HL-60/S4 treated with retinoic acid at 250 ng/mL for 4 days and 3 days (cell line): ENCODE results near the gene C11orf54.

Source experiments
- in situ Hi-C: fragments of 300-500 bp; cut with MboI; formaldehyde crosslinking; loops from 2 replicates; pipeline ENCODE4 v1.7.0; 2022; ENCODE audit warnings: low sequenced_read_pairs

C11orf54 gene

GRCh38 chr11:93741094-93741881 lies at the start of gene C11orf54, which contains the start of gene TAF1D:
C11orf54 (plus strand) TSS chr11:93741672; CDS start chr11:93747394, 5,722 bp downstream.
TAF1D (minus strand) TSS chr11:93741495; CDS start chr11:93739304, 2,191 bp downstream.
- in situ Hi-C loops = no loop called here

GRCh38 chr11:93694109-93694508 lies 47.4 kb upstream of the C11orf54 start:
- in situ Hi-C loops = no loop called here

DNA sequence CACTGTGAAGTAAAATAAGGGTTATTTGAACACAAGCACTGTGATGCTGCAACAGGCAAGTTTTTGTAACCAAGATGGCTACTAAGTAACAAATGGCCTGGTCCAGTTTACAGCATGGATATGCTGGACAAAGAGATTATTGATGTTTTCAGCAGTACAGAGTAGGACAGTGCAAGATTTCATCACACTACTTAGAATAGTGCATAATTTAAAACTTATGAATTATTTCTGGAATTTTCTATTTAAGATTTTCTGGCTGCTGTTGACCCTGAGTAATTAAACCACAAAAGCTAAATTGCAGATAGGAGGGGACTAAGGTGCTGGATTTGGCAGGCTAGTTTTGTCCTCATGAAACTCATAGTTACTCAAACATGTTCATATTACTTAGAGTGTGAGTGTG lies 46.9 kb upstream of the C11orf54 start:
- in situ Hi-C loops = no loop called here

DNA sequence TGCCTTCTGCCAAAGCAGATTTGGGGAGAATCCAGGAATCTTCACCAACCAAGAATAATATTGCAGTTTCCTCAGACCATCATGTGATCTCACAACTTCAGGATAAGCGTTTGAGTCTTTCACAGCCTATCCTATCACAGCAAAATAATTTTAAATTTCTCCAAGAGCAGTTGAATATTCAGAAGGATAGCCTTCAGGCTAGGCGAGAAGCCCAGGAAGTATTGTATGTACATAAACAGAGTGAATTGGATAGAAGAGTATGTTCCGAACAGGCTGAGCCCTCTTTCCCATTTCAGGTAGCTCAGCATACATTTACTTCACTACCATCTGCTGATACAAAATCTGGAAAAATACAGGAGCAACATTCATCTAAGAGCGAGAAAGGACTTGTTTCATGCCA lies 43.9 kb upstream of the C11orf54 start:
- in situ Hi-C loops = no loop called here

DNA sequence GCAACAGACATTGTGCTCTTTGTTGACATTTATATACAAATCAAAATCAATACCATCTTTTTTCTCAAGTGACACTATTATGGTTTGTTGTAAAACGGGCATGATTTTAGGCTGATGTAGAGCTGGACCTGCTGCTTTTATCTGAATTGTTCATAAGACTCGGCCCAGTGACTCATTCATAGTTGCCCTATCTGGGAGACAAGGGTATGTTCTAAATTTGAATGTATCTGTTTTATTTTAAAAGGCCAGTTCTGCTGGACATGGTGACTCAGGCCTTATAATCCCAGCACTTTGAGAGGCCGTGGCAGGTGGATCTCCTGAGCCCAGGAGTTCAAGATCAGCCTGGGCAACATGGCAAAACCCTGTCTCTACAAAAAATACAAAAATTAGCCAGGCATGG lies 40.6 kb upstream of the C11orf54 start:
- in situ Hi-C loops = no loop called here

GRCh38 chr11:93704237-93704636 lies 37.2 kb upstream of the C11orf54 start:
- in situ Hi-C loops = no loop called here

DNA sequence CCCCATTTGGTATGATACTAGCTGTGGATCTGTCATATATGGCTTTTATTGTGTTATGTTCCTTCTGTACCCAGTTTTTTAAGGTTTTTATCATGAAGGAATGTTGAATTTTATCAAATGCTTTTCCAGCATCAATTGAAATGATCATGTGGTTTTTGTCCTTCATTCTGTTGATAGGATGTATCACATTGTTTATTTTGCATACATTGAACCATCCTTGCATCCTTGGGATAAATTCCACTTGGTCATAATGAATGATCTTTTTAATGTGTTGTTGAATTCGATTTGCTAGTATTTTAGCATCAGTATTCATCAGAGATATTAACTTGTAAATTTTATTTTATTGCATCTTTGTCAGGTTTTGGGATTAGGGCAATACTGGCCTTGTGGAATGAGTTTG lies 31.2 kb upstream of the C11orf54 start:
- in situ Hi-C loops = no loop called here

DNA sequence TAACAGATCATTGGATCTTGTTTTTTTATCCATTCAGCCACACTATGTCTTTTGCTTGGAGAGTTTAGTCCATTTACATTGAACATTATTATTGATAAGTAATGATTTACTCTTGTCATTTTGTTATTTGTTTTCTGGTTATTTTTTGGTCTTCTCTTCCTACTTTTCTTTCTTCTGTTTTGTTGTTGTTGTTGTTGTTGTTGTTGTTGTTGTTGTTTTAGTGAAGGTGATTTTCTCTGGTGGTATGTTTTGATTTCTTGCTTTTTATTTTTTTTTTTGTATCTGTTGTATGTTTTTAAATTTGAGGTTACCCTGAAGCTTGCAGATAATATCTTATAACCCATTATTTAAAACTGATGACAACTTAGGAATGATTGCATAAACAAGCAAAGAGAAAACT lies 28.8 kb upstream of the C11orf54 start:
- in situ Hi-C loops = no loop called here

GRCh38 chr11:93715797-93716396 lies 25.6 kb upstream of the C11orf54 start:
- in situ Hi-C loops = no loop called here

GRCh38 chr11:93717501-93717900 lies 24.0 kb upstream of the C11orf54 start:
- in situ Hi-C loops = no loop called here

- in situ Hi-C loops = no loop called here
Measured at GRCh38 chr11:93718057-93718563, 23.4 kb upstream of the C11orf54 start.

- in situ Hi-C loops = no loop called here
Measured at GRCh38 chr11:93719310-93719709, 22.2 kb upstream of the C11orf54 start.

DNA sequence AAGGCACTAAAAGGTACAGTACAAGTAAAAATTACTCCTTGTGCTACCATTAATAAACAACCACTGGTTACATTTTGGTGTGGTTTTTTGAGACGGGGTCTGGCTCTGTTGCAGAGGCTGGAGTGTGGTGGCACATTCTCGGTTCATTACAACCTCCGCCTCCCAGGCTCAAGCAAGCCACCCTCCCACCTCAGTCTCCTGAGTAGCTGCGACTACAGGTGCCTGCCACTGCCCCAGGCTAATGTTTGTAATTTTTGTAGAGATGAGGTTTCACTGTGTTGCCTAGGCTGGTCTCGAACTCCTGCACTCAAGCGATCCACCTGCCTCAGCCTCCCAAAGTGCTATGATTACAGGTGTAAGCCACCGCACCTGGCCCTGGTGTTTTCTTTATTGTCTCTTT lies 20.9 kb upstream of the C11orf54 start:
- in situ Hi-C loops = no loop called here

DNA sequence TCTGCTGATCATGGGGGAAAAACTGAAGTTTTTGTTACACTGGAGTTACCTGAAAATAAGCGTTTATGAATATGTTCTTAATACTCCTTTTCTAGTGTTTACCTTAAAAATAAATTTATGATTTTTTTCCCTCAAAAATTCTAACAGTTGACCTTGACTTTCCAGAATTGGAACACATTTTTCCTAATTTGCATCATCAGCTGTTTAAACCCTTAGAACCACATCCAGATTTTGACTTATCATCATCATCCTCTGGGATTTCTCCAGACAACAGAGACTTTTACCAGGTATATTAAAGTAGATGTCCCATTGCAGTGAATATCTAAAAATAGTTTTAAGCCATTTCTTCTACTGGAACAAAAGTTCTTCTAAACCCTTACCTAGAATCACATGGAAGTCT lies 17.4 kb upstream of the C11orf54 start:
- in situ Hi-C loops = no loop called here

GRCh38 chr11:93727985-93728791 lies 13.3 kb upstream of the C11orf54 start:
- in situ Hi-C loops = no loop called here

DNA sequence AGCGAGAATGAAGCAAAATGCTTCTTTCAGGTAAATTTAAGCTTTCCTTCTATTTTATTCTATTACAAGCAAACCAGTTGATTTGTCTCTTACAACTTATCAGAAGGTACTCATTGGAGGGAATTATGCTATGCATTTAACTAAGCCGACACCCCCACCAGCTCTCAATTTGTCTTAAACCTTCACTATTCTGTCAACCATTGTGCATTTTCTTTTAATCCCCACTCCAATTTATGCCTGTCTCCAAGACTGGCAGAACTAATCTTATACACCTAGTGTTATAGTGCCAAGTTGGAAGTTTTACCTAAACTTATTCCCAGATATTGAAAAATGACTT lies 12.7 kb upstream of the C11orf54 start:
- in situ Hi-C loops = no loop called here

DNA sequence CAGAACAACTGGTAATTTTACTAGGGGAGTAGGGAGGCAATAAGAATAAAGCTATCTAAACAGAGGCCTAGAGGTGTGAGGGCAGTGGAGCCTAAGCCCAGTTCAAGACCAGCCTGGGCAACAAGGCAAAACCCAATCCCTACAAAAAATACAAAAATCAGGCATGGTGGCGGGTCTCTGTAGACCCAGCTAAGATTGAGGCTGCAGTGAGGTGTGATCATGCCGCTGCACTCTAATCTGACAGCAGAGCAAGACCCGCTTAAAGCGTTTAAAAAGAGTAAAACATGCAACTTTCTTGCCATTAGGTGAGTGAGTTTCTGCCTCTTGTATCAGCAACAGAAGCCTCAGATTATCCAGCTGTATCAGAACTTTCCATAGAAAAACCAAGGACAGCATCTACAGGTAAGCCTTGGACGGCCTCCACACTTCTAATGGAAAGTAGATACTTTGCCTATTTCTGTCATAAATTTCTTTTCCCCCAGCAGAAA lies 12.3 kb upstream of the C11orf54 start:
- in situ Hi-C loops = no loop called here

DNA sequence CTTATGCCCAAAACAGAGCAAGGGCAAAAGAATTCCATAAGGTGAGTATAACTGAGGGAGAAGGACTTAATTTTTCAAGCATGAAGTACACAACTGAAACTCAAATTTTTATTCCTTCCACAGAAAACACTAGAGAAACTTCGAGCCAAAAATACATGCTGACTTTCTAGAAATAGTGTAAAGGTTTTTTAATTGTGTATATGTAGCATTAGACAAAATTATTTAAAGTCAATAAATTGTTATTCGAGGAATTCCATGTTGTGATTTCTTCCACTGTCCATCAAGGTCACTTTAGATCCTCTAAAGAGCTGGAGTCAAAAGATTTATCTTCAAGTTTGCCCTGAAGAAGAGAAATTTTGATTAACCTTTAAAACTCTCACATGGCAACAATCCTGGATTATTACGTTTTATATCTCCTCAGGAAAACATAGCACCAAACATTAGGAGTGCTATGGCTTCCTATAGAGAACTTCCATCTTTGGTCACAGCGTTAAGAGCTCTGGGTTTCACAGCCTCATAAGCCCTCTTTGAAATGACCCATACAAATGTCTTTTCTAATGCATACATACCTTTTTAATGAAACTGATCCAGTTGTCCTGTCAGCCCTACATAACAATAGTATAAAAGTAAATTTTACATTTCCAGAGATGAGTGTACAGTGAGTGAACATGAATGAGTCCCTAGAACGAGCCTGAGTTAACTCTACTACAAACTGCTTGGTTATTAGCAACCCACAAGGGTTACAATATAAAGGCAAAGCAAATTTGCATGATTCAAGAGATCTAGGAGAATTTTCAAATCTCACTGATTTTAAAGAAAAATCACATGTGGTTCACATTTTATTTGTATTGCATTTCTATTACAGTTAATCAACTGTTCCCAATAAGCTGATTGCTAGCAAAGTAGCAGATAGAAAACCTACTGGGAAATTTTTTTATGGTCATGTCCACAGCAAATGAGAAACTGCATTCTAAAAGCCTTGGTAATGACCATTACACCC lies 11.1 kb upstream of the C11orf54 start:
- in situ Hi-C loops = no loop called here

DNA sequence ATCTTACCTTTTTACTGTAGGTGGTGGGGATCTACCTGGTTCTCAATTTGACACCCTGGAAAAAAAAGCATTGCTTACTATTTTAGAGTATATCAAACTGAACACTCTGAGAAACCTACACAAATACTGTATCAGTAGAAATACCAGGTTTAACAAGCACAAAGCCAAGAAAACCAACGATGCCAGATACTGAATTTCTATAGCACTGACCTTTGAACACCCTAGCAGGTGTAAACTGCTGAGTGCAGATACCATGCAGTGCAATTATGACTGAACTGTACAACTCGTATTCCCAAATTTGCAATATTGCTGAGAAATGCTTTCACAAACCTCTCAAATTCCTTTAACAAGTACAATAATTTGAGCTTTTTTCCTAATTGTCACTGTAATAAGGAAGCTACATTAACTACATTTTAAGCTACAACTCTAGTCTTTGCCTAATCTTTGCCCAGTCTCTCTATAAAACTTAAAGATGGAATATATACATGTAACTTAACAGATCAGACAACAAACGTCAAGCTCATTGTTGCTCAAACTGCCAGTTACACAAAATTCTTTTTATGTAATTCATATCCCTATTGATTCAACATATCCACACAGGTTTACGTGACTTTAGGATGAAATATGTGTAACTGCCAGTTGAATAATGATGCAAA lies 9.1 kb upstream of the C11orf54 start:
- in situ Hi-C loops = no loop called here

- in situ Hi-C loops = no loop called here
Measured at GRCh38 chr11:93733474-93733873, 8.0 kb upstream of the C11orf54 start.
